ENCODE measurements around the gene SLC5A7. TPM values are rescaled to one million over a fixed set of nuclear protein-coding genes. Genes with fewer than 3 reads are reported as not detected.
A peak's percentile ranks its signal among the peaks of the same experiment; 100 is the strongest.

The SLC5A7 gene
- total and polyA plus RNA-seq, 11 donors = 0.03 to 0.16 (median 0.10) TPM; not detected in 4

GRCh38 chr2:107988108-107988507 lies 1.8 kb downstream of the SLC5A7 start:
- Histone ChIP-seq H3K27ac (no peak overlapping the region), H3K4me1 (peaks cover 0 to 7% (median 0%) of the 10 kb centered on the region in 12 donors), H3K27me3 (peaks cover 7 to 45% (median 26%) of the 10 kb centered on the region in 9 donors), H3K36me3 (no peaks in the 10 kb centered on the region), H3K4me3 (no peak overlapping the region), H3K9me3 (no peaks in the 10 kb centered on the region)
- DNase-seq = no peak
- 87 to 92% (median 90%) methylated on average over 10 of the region's 10 CpGs for WGBS, 4 donors
- no peak for TF ChIP-seq POLR2A (IDR thresholded peaks at IDR 0.05)
- no peak for TF ChIP-seq CTCF (IDR thresholded peaks at IDR 0.05)
- no peak for ATAC-seq
- intact Hi-C loops (cut with DNase I) = no loop called here

- H3K4me1 ChIP-seq = peaks cover 0 to 7% (median 0%) of the 10 kb centered on the region in 12 donors
- H3K27ac ChIP-seq = no peak overlapping the region
- WGBS, 4 donors = 78 to 83% (median 80%) methylated on average over 6 of the region's 6 CpGs
- H3K9me3 ChIP-seq = no peaks in the 10 kb centered on the region
- H3K36me3 ChIP-seq = no peaks in the 10 kb centered on the region
- DNase-seq (peak in 1 of 5 donors; percentile 36), ATAC-seq (no peak)
- intact Hi-C loops (cut with DNase I) = no loop called here
- peaks cover 7 to 45% (median 26%) of the 10 kb centered on the region in 9 donors for H3K27me3 ChIP-seq
- H3K4me3 ChIP-seq = no peak overlapping the region
- TF ChIP-seq CTCF (IDR thresholded peaks at IDR 0.05) (no peak), POLR2A (IDR thresholded peaks at IDR 0.05) (no peak)
Measured at GRCh38 chr2:107989445-107989844, 3.1 kb downstream of the SLC5A7 start.

- no peak overlapping the region for H3K4me3 ChIP-seq
- no peaks in the 10 kb centered on the region for H3K36me3 ChIP-seq
- ATAC-seq = no peak
- H3K4me1 ChIP-seq = peaks cover 0 to 7% (median 0%) of the 10 kb centered on the region in 12 donors
- no peak for DNase-seq
- TF ChIP-seq CTCF (IDR thresholded peaks at IDR 0.05) (no peak), POLR2A (IDR thresholded peaks at IDR 0.05) (no peak)
- intact Hi-C loops (cut with DNase I) = no loop called here
- H3K27ac ChIP-seq = no peak overlapping the region
- peaks cover 7 to 40% (median 24%) of the 10 kb centered on the region in 9 donors for H3K27me3 ChIP-seq
- no peaks in the 10 kb centered on the region for H3K9me3 ChIP-seq
Measured at GRCh38 chr2:107990718-107991117, 4.4 kb downstream of the SLC5A7 start.

- H3K4me3 ChIP-seq = no peak overlapping the region
- H3K9me3 ChIP-seq = no peaks in the 10 kb centered on the region
- intact Hi-C loops (cut with DNase I) = no loop called here
- DNase-seq (no peak), ATAC-seq (no peak)
- H3K27me3 ChIP-seq = peaks cover 0 to 26% (median 11%) of the 10 kb centered on the region in 9 donors
- WGBS, 4 donors = 55 to 78% (median 74%) methylated on average over 1 of the region's 1 CpG
- no peaks in the 10 kb centered on the region for H3K36me3 ChIP-seq
- H3K4me1 ChIP-seq = no peaks in the 10 kb centered on the region
- no peak for TF ChIP-seq CTCF (IDR thresholded peaks at IDR 0.05)
- no peak overlapping the region for H3K27ac ChIP-seq
Measured at GRCh38 chr2:107992069-107992468, 5.7 kb downstream of the SLC5A7 start.

All from heart left ventricle (tissue), 16 donors.